HG03378 (cell line): ENCODE data around the gene DGAT2L6.
"Not testable (repeated sequence)": the region's sequence is repeated elsewhere in the genome, so short reads cannot be mapped to it uniquely, and the experiment has no call there.

Source experiments
- ATAC-seq: cut with Tn5 transposase; IDR thresholded peaks from one replicate; pipeline ENCODE4 v1.9.1; 2021; ENCODE audit warnings: mild to moderate bottlenecking, moderate library complexity; ENCODE audit not compliant: unreplicated experiment

The DGAT2L6 gene

GRCh38 chrX:70196961-70197720 lies 19.9 kb downstream of the DGAT2L6 start:
- ATAC-seq = peak; percentile 76

GRCh38 chrX:70201732-70202131 lies 24.4 kb downstream of the DGAT2L6 start:
- no peak for ATAC-seq

GRCh38 chrX:70208479-70208878 lies 31.2 kb downstream of the DGAT2L6 start:
- no peak for ATAC-seq

- ATAC-seq = not testable (repeated sequence)
These were observed 32.3 kb downstream of the DGAT2L6 start for GRCh38 chrX:70209570-70209969.

GRCh38 chrX:70219938-70220764 lies 42.9 kb downstream of the DGAT2L6 start:
- no peak for ATAC-seq

- no peak for ATAC-seq
These were observed 48.8 kb downstream of the DGAT2L6 start for GRCh38 chrX:70226048-70226447.

- no peak for ATAC-seq
These were observed 49.4 kb downstream of the DGAT2L6 start for GRCh38 chrX:70226687-70227086.

- no peak for ATAC-seq
These were observed 54.4 kb downstream of the DGAT2L6 start for GRCh38 chrX:70231666-70232065.

- ATAC-seq = no peak
These were observed 57.1 kb downstream of the DGAT2L6 start, which contains the start of gene AWAT1 for GRCh38 chrX:70234355-70234754. TSS of gene AWAT1 (plus strand) at chrX:70234655. CDS start at chrX:70234696, 41 bp downstream.

GRCh38 chrX:70240751-70241150 lies 63.5 kb downstream of the DGAT2L6 start:
- ATAC-seq = no peak

GRCh38 chrX:70241501-70241900 lies 64.2 kb downstream of the DGAT2L6 start:
- ATAC-seq = no peak

GRCh38 chrX:70243601-70244000 lies 66.3 kb downstream of the DGAT2L6 start:
- ATAC-seq = not testable (repeated sequence)

GRCh38 chrX:70244881-70245280 lies 67.6 kb downstream of the DGAT2L6 start:
- no peak for ATAC-seq

- ATAC-seq = no peak
These were observed 70.0 kb downstream of the DGAT2L6 start for GRCh38 chrX:70247252-70247651.

GRCh38 chrX:70252491-70252890 lies 75.2 kb downstream of the DGAT2L6 start:
- ATAC-seq = no peak

GRCh38 chrX:70253377-70254062 lies 76.2 kb downstream of the DGAT2L6 start:
- ATAC-seq = no peak

GRCh38 chrX:70254063-70254400 lies 76.7 kb downstream of the DGAT2L6 start:
- no peak for ATAC-seq

GRCh38 chrX:70254909-70255308 lies 77.6 kb downstream of the DGAT2L6 start:
- no peak for ATAC-seq
